Measurements from ENCODE around the gene SEMA4A. TPM values are rescaled to one million over a fixed set of nuclear protein-coding genes. Genes with fewer than 3 reads are reported as not detected.

Gene SEMA4A
- total and polyA plus RNA-seq, 2 of the 8 experiments (the other 6 are each of a cell fraction or from before 2014, with no cell fraction given) = 7.3 to 10.6 TPM

GRCh38 chr1:156212833-156213643 lies 59.7 kb downstream of the SEMA4A start, which contains the start of gene PMF1 (continued):
- peak in 1 of 2 experiments; percentile 6; a peak in 1 of 4 replicates for TF ChIP-seq RAD21 (IDR thresholded peaks at IDR 0.05 in 1 of 2, conservative IDR thresholded peaks at IDR 0.05 in 1 of 2; ENCODE audit: low read depth in 2 of 2, low read length in 2 of 2)
- TF ChIP-seq JUN (IDR thresholded peaks at IDR 0.05; ENCODE audit: low read depth, low read length) = no peak
- TF ChIP-seq TBP (IDR thresholded peaks at IDR 0.05; ENCODE audit: low read depth, low read length) = peak; percentile 74
- peak; percentile 97 for TF ChIP-seq YY1 (IDR thresholded peaks at IDR 0.05; ENCODE audit: low read depth, low read length)
- TF ChIP-seq TEAD4 (IDR thresholded peaks at IDR 0.05; ENCODE audit: low read depth, low read length) = no peak
- TF ChIP-seq FOSL1 (IDR thresholded peaks at IDR 0.05; ENCODE audit: insufficient read depth, low read depth, low read length) = no peak
- no peak for TF ChIP-seq KDM1A (IDR thresholded peaks at IDR 0.05; ENCODE audit: borderline replicate concordance, low read length)
- TF ChIP-seq SIX5 (IDR thresholded peaks at IDR 0.05; ENCODE audit: low read depth, low read length) = no peak
- no peak for TF ChIP-seq NRF1 (IDR thresholded peaks at IDR 0.05; ENCODE audit: low read depth, low read length)
- peak; percentile 41 for TF ChIP-seq KDM4A (IDR thresholded peaks at IDR 0.05; ENCODE audit: low read depth, low read length, severe bottlenecking)
- no peak for TF ChIP-seq CHD1 (IDR thresholded peaks at IDR 0.05; ENCODE audit: low read depth, low read length)
- TF ChIP-seq SP4 (IDR thresholded peaks at IDR 0.05; ENCODE audit: low read length) = peak; percentile 87
- no peak for TF ChIP-seq CTCF (IDR thresholded peaks at IDR 0.05; ENCODE audit: control extremely low read depth in 1 of 3, insufficient read depth in 1 of 3, low read depth in 1 of 3, low read length in 3 of 3)
- TF ChIP-seq POLR2AphosphoS5 (IDR thresholded peaks at IDR 0.05; ENCODE audit: low read depth, low read length) = peak; percentile 93
